Activated naive CD4-positive, alpha-beta T cell treated with anti-CD3 and anti-CD28 coated beads for 36 hours (primary cell): ENCODE measurements around the gene XDH. TPM values are rescaled to one million over a fixed set of nuclear protein-coding genes. Genes with fewer than 3 reads are reported as not detected.

Source experiments
- CTCF ChIA-PET: fragments of 350-600 bp; sonication (Branson Sonifier 250); formaldehyde crosslinking; loops from one replicate; lab custom pipeline; 2021; ENCODE audit warnings: antibody characterized with exemption; lab: Charles Lee
- DNase-seq: peaks from one replicate; pipeline ENCODE4 v3.0.0-alpha.2; 2020
- H3K27ac Mint-ChIP-seq: one replicate; pipeline ENCODE4 v1.8.0; 2021; ENCODE audit warnings: mild to moderate bottlenecking, mixed read lengths
- H3K27me3 Mint-ChIP-seq: one replicate; pipeline ENCODE4 v1.8.0; 2021; ENCODE audit warnings: low read depth, mixed read lengths
- H3K36me3 Mint-ChIP-seq: one replicate; pipeline ENCODE4 v1.8.0; 2021; ENCODE audit warnings: low read depth, mixed read lengths
- H3K4me1 Mint-ChIP-seq: one replicate; pipeline ENCODE4 v1.8.0; 2021; ENCODE audit warnings: low read depth, mixed read lengths
- H3K4me3 Mint-ChIP-seq: one replicate; pipeline ENCODE4 v1.8.0; 2021; ENCODE audit warnings: mild to moderate bottlenecking, moderate library complexity, mixed read lengths
- H3K9me3 Mint-ChIP-seq: one replicate; pipeline ENCODE4 v1.8.0; 2021; ENCODE audit warnings: mixed read lengths
- intact Hi-C: fragments of 100-400 bp; cut with micrococcal nuclease; formaldehyde crosslinking; loops from one replicate; pipeline ENCODE4 v1.15.1; 2023
- total RNA-seq, 2 experiments: library from RNA; stranded (reverse); gene quantifications; one replicate each; pipeline ENCODE4 v1.2.3, GENCODE V29; 2021

Gene XDH
- total RNA-seq, 2 experiments from 2014 or later, result not detected

DNA sequence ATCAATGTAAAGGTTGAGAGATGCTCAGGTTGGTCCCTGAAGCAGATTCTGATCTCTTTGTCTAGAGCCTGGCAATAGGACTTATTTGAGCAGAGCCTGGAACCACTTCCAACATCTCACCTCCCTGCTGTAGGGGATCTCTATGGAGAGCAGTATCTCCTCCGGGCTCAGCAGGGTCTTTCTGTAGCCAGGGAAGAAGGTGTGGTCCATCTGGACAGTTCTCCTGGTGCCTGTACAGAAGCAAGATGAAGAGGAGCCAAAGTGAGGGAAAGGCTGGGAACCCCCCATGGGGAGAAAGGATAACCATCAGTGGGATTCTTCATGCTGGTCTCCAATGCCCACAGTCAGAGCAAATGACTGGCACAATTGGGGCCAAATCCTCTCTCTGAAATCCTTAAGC, 34.8 kb downstream of the XDH start:
- Mint-ChIP-seq H3K9me3 (no peaks in the 10 kb centered on the region), H3K4me3 (no peak overlapping the region), H3K27ac (no peak overlapping the region), H3K4me1 (no peaks in the 10 kb centered on the region), H3K27me3 (no peaks in the 10 kb centered on the region), H3K36me3 (no peaks in the 10 kb centered on the region)
- intact Hi-C loops, result no loop called here
- DNase-seq, result no peak
- CTCF ChIA-PET, result no interaction called here

DNA sequence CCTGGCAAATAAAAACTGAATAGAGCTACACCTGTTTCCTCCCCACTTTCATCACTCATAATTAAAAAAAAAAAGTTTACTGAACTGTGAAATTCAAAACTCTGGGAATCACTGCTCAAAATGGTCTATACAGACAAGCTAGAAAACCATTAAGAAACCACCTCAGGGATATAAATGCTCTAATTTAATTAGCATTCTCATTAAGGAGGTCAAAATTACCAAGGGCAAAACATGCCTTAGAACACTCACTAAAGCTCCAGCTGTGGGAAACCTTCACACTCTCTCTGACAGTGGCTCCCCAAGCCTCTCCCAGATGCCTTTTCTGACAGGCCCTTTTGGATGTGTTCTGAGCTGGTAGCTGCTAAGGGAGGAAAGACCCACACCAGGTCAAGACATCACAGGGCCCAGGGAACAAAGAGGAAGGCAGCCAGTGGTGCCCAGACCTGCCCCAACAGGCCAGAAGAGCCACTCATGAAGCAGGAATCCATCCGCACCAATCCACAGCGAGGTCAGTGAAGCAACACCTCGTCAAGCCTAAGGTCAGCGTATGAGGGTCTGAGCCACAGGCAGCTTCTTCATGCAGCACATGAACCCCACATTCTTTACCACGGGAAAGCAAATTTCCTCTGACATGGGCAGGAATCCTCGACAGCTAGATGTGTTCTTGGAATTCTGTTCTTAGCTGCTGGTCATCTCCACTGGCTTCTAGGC, 35.6 kb downstream of the XDH start:
- H3K27me3 Mint-ChIP-seq, result no peaks in the 10 kb centered on the region
- H3K4me1 Mint-ChIP-seq, result no peaks in the 10 kb centered on the region
- H3K36me3 Mint-ChIP-seq, result no peaks in the 10 kb centered on the region
- H3K27ac Mint-ChIP-seq, result no peak overlapping the region
- H3K4me3 Mint-ChIP-seq, result no peak overlapping the region
- intact Hi-C loops, result no loop called here
- no peaks in the 10 kb centered on the region for H3K9me3 Mint-ChIP-seq
- CTCF ChIA-PET, result interaction anchor here (1.0 kb wide), 1 partner anchor 8 kb away, joined by 7 read pairs; no protein-coding TSS in a partner anchor
- DNase-seq, result no peak

DNA sequence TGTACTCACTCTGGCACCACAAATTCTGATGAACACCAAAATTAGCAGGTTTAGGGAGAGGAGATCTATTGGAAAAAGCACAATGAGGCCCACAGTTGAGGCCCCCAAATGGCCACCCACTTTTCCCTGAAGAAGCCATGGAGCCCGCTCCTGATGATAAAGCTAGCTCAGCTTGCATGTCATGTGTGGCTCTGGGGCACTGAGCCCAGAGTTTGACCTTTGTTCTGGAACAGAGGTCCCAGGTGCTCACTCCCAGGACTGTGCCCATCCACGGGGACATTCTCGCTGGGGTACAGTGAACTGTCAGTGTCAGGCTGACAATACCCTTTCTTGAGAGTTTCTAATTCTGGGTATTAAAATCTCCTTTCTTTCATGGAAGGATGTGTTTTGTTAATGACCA, 36.2 kb downstream of the XDH start:
- Mint-ChIP-seq H3K27ac (no peak overlapping the region), H3K27me3 (no peaks in the 10 kb centered on the region), H3K36me3 (no peaks in the 10 kb centered on the region), H3K4me3 (no peak overlapping the region), H3K9me3 (no peaks in the 10 kb centered on the region), H3K4me1 (no peaks in the 10 kb centered on the region)
- intact Hi-C loops, result no loop called here
- DNase-seq, result no peak
- CTCF ChIA-PET, result interaction anchor here (1.0 kb wide), 1 partner anchor 9 kb away, joined by 7 read pairs; no protein-coding TSS in a partner anchor

DNA sequence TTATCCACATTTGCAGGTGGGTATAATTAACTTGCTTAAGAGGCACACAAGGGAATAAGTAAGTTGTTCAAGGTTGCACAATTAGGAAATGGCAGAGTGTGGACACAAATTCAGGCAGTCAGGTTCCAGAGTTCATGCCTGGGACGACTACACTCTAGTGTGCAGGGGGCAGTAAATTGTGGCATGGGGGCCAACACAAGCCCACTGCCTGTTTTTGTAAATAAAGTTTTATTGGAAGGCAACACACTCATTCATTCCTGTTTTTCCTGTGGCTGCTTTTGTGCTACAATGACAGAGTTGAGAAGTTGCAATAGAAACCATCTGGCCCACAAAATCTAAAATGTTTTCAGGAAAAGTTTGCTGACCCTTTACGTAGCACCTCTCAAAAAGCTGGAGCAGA, 41.4 kb downstream of the XDH start:
- no peaks in the 10 kb centered on the region for H3K9me3 Mint-ChIP-seq
- H3K27me3 Mint-ChIP-seq, result no peaks in the 10 kb centered on the region
- H3K36me3 Mint-ChIP-seq, result no peaks in the 10 kb centered on the region
- no peak overlapping the region for H3K27ac Mint-ChIP-seq
- H3K4me1 Mint-ChIP-seq, result no peaks in the 10 kb centered on the region
- CTCF ChIA-PET, result no interaction called here
- intact Hi-C loops, result no loop called here
- no peak for DNase-seq
- H3K4me3 Mint-ChIP-seq, result no peak overlapping the region

DNA sequence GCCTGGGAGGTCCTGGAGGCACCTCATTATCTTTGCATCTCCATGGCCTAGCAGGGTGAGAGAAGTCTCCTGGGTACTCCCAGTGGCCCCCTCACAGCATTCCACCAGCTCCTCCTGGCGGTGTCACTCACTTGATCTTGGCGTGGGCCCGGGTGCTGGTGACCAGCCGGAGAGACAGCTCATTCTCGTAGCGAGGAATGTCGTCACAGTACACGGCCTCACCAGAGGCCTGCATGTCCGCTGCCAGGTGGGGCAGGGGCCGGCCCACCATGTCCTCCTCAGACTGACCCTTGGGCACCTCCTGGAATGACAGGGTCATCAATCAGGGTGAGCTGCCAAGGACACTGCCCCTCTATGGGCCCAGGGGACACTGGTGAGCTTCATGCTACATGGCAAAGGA, 42.4 kb downstream of the XDH start:
- CTCF ChIA-PET, result no interaction called here
- Mint-ChIP-seq H3K27ac (no peak overlapping the region), H3K4me3 (no peak overlapping the region), H3K4me1 (no peaks in the 10 kb centered on the region), H3K36me3 (no peaks in the 10 kb centered on the region), H3K9me3 (no peaks in the 10 kb centered on the region), H3K27me3 (no peaks in the 10 kb centered on the region)
- intact Hi-C loops, result no loop called here
- no peak for DNase-seq

DNA sequence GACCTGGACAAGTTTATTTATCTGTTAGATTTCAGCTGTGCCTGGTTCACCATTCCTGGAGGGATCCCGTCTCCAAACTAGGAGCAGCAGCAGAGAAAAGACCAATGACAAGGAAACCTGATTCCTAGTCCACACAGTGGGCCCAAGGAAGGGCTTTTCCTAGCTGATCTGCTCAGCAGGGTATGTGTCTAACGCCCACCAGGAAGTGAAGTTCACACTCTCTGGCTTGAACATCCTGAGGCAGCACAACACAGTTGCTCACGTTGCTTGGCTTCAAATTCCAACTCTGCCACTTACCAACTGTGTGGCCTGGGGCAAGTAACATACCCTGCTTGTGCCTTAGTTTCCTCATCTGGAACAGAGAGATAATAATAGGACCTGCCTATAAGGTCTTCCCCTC, 42.9 kb downstream of the XDH start:
- no peaks in the 10 kb centered on the region for H3K27me3 Mint-ChIP-seq
- H3K4me1 Mint-ChIP-seq, result no peaks in the 10 kb centered on the region
- no peak for DNase-seq
- CTCF ChIA-PET, result no interaction called here
- no peaks in the 10 kb centered on the region for H3K36me3 Mint-ChIP-seq
- no peaks in the 10 kb centered on the region for H3K9me3 Mint-ChIP-seq
- no peak overlapping the region for H3K27ac Mint-ChIP-seq
- intact Hi-C loops, result no loop called here
- no peak overlapping the region for H3K4me3 Mint-ChIP-seq

DNA sequence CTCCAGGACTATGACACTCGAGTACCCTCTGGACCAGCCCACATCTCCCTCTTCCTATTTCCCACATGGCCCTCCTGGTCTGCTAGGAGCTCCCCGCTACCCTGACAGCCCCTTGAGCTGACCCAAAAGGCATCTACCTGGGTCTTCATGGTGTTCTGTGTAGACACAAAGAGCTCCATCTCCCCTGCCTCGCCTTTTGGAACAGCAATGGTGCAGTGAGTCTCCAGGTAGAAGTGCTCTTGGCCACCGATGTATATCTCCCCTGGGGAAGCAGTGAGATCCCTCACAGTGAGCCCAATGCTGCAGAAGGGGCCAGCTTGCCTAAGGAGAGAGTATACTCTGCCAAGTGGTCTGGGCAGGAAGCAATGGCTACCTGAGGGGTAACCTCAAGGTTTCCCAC, 47.8 kb downstream of the XDH start:
- H3K4me3 Mint-ChIP-seq, result no peak overlapping the region
- intact Hi-C loops, result no loop called here
- H3K9me3 Mint-ChIP-seq, result no peaks in the 10 kb centered on the region
- H3K27ac Mint-ChIP-seq, result no peak overlapping the region
- no peaks in the 10 kb centered on the region for H3K36me3 Mint-ChIP-seq
- H3K27me3 Mint-ChIP-seq, result no peaks in the 10 kb centered on the region
- DNase-seq, result no peak
- H3K4me1 Mint-ChIP-seq, result no peaks in the 10 kb centered on the region
- CTCF ChIA-PET, result no interaction called here

DNA sequence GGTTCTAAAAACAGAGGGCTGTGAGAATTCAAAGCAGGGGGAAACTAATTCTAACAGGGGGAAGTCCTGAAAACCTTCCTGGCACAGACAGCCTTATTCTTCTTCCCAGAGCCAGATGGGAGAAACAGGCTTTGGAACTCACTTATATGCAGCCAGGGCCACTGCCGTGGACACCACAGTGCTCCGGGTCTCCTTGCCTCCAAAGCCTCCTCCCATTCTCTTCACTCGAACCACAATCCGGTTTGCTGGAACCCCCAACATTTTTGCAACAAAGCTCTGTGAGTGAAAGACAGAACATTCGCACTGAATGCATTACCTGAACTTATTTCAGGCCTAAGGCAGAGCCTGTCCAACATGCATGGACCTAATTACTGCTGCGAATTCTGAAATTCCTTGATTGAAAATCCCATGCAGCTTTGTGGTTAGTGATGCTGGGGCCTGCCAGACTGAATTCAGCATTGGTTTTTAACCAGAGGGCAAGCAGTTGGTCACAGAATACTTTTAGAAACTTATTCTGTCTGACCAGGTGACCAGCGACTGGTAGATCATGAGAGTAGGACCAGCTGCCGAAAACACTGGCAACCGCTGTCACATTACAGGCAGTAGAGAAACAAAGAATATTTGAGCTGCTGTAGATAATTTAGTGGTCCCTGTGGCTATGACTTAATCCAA, 48.6 kb downstream of the XDH start:
- Mint-ChIP-seq H3K4me3 (no peak overlapping the region), H3K27me3 (no peaks in the 10 kb centered on the region), H3K9me3 (no peaks in the 10 kb centered on the region), H3K36me3 (no peaks in the 10 kb centered on the region), H3K27ac (no peak overlapping the region), H3K4me1 (no peaks in the 10 kb centered on the region)
- intact Hi-C loops, result no loop called here
- no peak for DNase-seq
- CTCF ChIA-PET, result no interaction called here

DNA sequence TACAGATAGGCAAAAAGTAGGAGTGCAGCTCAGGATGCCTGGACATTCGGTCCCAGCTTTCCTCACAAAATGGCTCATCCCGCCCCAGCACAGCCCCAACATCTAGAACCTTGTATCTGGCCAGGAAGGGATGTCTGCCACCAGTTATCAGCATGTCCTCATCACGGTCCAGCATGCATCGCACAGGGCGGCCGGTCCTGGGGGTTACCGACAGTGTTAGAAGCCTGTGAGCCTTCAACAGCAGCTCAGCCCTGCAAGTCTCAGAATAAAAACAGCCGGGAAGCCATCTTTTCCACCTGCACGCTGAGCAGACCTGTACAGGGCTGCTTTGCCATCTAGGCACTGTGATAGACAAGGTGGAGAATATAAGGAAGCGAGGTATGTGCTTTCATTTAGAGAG, 49.2 kb downstream of the XDH start:
- H3K27me3 Mint-ChIP-seq, result no peaks in the 10 kb centered on the region
- H3K4me3 Mint-ChIP-seq, result no peak overlapping the region
- intact Hi-C loops, result no loop called here
- no peaks in the 10 kb centered on the region for H3K4me1 Mint-ChIP-seq
- H3K27ac Mint-ChIP-seq, result no peak overlapping the region
- H3K36me3 Mint-ChIP-seq, result no peaks in the 10 kb centered on the region
- CTCF ChIA-PET, result no interaction called here
- DNase-seq, result no peak
- H3K9me3 Mint-ChIP-seq, result no peaks in the 10 kb centered on the region

DNA sequence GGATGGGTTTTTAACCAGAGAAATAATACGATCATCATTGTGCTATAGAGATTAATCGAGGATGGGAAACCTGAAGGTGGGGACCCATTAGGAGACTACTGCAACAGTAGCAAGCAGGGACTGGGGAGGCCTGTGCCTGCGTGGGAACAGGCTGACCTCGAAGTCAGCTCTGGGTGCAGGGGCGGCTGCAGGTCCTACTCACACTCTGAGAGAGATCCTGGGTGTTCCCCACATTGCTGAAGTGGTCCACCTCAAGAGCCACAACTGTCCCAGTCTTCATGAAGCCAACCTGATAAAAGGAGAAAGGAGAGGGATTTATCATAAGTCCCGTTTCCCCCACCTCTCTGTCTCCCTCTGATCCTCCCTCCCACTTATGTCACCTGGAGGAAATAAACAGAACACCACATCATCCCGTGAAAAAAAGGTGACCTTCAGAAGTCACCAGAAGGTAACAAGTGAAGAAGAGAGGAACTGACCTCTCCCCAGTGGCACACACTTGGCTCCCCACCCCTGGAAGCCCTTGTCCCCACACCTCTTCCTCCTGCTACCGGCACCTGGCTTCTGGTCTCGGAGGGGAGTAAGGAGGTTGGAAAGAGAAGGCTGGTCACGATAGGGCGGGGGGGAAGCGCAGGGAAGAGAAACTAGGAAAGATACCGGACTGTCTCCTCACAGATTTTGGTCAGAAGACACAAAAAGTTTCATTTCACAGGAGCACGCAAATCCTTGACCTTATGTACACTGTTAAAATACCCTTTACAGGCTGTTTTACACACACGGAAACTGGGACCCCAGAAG, 50.4 kb downstream of the XDH start:
- no peak overlapping the region for H3K4me3 Mint-ChIP-seq
- H3K9me3 Mint-ChIP-seq, result no peaks in the 10 kb centered on the region
- CTCF ChIA-PET, result no interaction called here
- H3K36me3 Mint-ChIP-seq, result no peaks in the 10 kb centered on the region
- intact Hi-C loops, result no loop called here
- no peak for DNase-seq
- no peaks in the 10 kb centered on the region for H3K4me1 Mint-ChIP-seq
- no peaks in the 10 kb centered on the region for H3K27me3 Mint-ChIP-seq
- H3K27ac Mint-ChIP-seq, result no peak overlapping the region

DNA sequence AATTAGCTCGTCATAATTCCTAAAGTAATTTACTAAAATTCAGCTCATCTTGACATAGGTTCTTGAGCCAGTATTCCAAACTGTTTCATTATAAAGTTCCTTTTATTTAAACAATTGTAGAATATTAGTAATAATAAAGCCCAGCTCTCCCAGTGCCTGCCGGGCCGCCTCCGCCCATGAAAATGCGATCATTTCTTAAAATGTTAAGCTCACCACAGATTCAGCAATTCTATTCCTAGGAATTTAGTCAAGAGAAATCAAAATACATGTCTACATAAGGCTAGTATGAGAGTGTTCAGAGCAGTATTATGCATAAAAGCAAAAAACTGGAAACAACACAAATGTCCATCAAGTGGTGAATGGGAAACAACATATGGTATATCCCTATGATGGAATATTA, 52.0 kb downstream of the XDH start:
- Mint-ChIP-seq H3K4me3 (no peak overlapping the region), H3K27ac (no peak overlapping the region), H3K4me1 (no peaks in the 10 kb centered on the region), H3K9me3 (no peaks in the 10 kb centered on the region), H3K36me3 (no peaks in the 10 kb centered on the region), H3K27me3 (no peaks in the 10 kb centered on the region)
- no peak for DNase-seq
- intact Hi-C loops, result no loop called here
- CTCF ChIA-PET, result no interaction called here

DNA sequence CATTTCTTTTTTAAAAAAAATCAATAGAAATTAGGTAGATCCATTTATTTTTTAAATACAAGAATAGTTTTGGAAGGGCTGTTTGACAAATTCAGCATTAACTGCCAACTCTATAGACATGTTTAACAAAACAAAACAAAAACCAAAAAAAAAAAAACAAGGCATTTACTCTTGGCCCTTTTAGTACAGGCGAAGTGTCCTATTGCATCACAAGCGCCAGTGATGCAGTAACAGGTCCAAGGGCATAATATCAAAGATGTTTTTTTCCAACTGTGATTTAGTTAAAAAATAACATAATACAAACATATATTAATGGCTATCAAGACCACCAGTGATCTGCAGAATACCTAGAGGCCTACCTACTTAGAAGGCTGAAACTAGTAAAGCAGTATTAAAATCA, 55.3 kb downstream of the XDH start:
- H3K4me1 Mint-ChIP-seq, result no peaks in the 10 kb centered on the region
- H3K9me3 Mint-ChIP-seq, result no peaks in the 10 kb centered on the region
- no peaks in the 10 kb centered on the region for H3K36me3 Mint-ChIP-seq
- no peak for DNase-seq
- H3K27me3 Mint-ChIP-seq, result peaks cover 14% of the 10 kb centered on the region
- CTCF ChIA-PET, result no interaction called here
- intact Hi-C loops, result no loop called here
- no peak overlapping the region for H3K27ac Mint-ChIP-seq
- no peak overlapping the region for H3K4me3 Mint-ChIP-seq
